ENCODE data around the gene GPR171.

The GPR171 gene

DNA sequence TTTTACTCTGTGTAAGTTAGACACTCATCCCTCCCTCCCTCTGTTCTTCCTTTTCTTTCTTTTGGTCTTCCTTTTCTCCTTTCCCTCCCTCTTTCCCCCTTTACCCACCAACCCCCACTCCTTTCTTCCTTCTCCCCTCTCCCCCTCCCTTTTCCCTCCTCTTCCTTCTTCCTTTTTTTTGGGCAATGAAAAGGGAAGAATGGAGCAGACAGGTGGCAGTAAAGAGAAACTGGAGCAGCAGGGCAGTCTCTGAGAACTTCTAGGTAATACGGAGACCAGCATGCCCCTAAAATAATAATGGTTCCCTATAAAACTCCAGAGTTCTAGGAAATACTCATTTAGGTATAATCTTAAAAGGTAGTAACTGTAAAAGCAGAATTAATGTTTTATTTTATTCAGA lies 11.4 kb upstream of the GPR171 start:
- in situ Hi-C loops (cut with MboI; ENCODE audit: low sequenced_read_pairs): no loop called here

DNA sequence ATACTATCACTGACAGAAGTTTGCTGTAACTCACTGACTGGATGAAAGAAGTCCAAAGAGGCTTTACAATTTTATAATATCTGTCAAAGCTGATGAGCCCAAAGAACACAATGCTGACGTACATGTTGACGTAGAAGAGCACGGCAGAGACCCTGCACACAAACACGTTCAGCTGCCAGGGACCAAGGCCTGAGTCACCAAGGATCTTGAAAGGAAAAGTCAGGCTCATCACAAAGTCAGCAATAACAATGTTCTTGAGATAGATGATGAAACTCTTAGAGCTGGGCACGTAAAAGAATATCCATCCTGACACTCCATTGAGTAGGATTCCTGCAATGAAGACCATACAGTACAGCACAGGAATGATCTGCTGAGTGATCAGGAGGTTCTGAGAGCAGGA lies 10.9 kb upstream of the GPR171 start:
- in situ Hi-C loops (cut with MboI; ENCODE audit: low sequenced_read_pairs): no loop called here

DNA sequence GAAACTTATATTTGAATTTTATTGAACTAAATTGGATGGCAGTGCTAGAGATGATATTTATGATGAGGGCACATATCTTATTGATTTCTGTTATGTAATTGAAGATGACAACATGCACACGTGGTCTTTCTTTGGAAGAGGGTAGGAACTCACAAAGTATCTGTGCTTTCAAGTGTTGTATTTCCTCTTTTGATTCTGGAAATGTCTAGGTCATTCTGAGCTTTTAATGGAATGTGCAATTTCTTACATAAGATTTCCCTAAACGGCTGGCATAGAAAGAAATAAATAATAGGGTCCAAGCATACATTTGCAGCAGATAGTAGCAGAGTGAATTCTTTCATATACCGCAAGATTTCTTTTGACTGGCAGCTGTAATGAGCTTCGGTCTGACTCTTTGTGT lies 10.1 kb upstream of the GPR171 start:
- in situ Hi-C loops (cut with MboI; ENCODE audit: low sequenced_read_pairs): no loop called here

DNA sequence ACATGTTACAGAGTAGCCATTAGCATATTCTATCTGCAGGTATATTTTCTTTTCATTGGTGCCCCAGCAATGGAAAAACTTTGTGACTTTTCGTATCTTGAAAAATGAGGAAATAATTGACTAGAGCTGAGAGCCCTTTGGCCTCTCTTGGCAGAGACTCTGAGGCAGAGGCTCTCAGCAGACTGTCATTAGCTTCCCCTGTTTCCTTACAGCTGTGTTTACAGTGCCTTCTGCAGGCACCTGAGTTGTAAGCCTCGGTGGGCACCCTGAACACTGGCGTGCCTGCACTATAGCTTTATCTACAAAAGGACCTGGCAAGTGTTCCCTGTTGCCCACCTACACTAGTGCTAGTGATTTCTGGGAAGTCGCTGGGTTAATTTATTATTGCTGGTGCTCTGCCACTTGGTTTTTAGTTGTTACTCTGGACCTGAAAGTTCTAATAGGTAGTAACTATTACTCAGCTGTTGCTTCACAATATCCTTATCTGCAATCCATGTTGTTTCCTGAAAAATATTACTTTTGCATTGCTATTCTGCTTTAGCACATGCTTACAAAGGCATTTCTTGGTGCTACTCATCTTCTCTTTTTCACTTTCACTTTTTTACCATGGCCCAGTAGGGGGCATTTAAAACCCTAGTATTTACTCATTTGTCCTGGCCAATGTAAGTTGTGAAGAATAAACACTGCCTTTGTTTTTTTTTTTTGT lies 7.8 kb upstream of the GPR171 start:
- in situ Hi-C loops (cut with MboI; ENCODE audit: low sequenced_read_pairs): no loop called here

DNA sequence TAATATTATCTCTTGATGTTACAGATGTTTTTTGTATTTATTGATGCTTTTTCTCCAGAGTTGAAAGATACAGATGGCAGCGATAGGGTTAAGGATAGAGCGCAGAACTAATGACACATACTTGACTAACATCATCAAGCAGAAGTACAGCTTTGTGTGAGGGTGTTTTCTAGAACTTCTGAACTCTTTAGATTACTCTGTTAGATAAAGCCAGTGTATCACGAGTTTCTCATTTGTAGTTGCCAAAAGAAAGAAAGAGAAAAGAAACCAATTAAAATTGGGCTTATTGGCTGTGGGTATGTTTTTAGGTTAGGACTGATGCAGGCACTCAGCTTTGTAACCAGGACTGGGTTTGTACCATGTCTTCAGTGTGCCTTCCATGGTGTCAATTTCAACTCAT lies 6.6 kb upstream of the GPR171 start:
- in situ Hi-C loops (cut with MboI; ENCODE audit: low sequenced_read_pairs): no loop called here

DNA sequence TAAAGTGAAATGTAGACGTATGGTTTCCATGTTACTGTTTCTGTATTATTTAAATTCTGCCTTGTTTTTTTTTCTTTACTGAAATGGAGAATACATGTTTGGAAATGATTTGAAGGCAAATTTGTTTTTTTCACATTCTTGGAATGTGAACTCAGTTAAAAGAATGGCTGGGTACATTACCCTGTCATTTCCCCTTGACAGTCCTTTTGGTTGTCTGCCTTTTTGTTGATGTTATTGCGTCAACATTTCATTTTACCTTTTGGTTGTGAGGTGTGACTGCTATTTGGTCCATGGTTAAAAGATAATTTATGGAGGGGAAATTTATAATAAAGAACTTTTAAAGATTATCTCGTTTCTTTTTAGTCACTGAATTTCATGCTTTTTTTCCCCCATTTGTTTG lies 3.2 kb upstream of the GPR171 start:
- in situ Hi-C loops (cut with MboI; ENCODE audit: low sequenced_read_pairs): no loop called here

DNA sequence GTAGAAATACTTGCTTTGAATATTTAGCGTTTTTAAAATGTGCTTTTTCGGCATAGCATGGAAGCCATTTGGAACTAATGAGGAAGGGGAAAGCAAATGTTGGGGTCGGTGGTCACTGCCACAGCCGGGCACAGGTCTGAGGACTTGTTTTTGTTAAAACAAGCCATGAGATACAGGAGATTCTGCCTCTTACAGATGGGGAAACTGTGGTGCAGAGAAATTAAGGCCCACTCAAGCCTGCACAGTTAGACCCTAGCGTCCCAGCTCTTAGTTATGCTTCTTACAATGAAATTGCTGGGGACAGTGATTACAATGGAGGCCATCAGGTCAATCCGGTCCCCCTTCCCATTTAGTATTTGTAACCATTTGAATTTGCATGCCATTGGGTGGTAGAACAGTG lies 2.5 kb upstream of the GPR171 start:
- in situ Hi-C loops (cut with MboI; ENCODE audit: low sequenced_read_pairs): no loop called here

DNA sequence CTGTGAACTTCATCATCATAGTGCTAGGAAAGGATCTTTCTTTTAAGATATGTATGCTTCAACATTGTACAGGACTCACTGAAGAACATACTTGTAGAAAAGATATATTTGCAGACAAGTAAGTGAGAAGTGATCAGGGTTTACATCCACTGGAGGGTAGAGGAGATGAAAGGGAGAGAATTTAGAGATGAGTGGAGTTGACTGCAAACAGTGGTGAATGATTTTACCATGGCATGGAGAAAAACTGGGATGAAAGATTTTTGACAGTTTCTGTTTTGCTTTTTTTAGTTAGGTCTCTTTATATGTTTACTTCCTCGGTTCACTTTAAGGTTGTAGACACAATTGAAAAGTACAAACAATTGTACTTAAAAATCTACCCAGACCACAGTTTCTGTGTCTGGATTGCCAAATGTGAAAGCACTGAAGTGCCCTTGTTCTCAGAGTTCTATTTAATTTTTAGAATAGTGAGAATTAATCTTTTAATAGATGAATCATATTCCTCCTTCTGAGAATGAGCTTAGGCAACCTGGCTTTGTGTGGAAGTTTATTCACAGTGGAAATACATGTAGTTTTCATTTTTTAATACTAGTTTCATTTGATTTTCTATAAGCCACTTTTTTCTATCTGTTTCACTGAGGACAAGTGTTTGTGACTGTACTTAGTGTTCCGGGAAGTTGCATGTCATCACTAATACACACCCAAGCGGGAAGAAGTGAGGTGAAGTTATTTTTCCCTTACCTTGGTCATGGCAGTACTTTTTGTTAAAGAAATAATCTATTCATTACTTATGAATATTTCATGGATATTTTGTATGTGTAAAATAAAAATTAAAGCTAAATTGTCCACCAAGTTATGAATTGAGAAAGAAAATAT lies 1.8 kb upstream of the GPR171 start:
- in situ Hi-C loops (cut with MboI; ENCODE audit: low sequenced_read_pairs): no loop called here

DNA sequence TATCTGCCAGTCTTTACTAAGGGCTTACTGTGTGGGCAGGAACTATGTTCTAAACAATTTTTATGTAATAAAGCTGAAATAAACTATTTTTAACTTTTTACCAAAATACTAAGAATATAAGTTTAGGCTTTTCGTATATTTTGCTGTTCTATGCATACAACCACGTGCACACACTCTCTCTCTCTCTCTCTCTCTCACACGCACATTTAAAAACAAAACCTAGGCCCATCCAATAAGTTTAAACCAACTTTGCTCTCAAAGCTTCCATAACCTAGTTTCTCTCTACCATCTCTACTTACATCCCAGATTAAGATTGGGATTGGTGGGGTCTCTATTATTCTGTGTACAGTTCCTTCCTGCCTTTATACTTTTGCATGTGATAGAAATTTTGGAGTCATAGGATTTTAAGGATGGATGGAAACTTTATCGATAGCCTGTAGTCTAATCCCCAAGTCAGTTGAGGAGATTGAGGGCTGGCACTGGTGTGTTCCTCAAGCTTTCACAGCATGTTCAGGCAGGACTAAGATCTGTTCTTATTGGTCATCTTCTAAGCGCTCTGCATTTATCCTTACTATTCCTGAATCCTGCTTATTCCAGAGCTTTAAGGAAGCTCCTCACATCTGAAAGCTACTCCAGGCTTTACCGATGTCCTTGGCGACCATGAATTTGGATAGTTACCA lies 1.8 kb downstream of the GPR171 start:
- in situ Hi-C loops (cut with MboI; ENCODE audit: low sequenced_read_pairs): no loop called here

DNA sequence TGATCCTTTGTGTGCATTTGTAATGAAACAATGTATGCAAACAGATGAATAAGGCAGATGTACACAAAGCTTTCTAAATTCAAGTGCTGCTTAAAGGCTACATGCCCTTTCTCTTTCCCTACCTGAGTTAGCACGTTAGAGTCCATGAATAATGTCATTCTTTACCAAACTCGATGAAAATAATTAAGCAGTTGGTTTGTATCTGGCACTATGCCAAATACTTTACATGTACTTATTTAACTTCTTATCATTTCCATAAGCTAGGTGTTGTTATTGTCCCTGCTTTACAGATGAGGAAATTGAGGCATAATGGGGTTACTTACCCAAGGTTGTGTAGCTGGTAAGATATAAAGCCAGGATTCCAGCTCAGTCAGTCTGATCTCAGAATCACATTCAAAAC lies 2.4 kb downstream of the GPR171 start:
- in situ Hi-C loops (cut with MboI; ENCODE audit: low sequenced_read_pairs): no loop called here

DNA sequence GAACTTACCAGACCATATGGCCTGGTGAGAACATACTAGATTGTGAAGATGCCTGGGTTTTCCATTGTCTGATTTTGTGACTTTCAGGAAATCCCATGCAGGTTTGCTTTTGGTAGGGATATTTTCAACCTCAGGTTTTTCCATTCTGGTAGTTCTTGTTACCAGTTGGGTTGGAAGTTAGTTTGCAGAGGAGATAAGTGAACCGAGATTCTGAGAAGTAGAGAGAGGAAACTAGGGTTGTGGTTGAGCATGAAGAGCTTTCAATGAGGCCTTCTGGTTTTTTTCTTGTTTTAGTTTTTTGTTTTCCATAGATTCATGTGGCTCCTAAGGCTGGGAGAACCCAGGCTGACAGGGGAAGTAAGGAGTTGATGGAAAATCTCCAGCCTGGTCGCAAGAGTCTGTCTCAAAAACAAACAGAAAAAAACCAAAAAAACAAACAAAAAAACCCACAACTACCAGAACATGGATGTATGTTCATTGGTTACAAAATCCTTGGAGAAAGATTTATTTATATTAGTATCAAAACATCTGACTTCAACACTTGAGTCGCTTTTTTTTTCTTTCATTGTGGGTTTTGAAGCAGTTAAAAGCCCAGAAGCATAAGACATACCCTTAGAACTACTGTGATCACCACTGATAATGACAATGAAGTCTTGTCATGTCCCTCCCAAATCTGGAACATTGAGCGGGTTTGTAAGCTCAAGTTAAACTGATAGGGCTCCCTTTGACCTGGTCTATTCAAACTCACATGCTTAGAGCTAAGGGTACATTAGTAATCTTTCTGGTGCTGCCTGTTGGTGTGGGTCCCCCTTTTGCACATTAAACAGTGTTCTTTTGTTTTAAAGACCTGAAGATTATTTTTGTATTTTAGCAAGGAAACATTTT lies 3.2 kb downstream of the GPR171 start:
- in situ Hi-C loops (cut with MboI; ENCODE audit: low sequenced_read_pairs): no loop called here

DNA sequence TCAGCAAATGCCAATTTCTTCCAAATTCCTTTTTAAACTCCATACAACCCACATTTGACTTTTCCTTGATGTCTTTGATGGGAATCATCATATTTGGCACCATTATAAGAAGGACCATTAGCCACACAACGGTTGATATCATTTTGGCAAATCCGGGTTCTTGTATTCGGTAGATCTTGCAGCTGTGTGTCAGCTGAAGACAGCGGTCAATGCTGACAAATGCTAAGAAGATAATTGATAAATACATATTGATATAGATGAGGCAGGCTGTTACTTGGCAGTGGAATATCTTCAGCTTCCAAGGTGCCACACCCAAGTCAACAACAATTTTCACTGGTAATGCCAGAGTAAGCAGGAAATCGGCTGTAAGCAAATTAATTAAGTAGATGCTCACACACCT lies 4.2 kb downstream of the GPR171 start:
- in situ Hi-C loops (cut with MboI; ENCODE audit: low sequenced_read_pairs): no loop called here

DNA sequence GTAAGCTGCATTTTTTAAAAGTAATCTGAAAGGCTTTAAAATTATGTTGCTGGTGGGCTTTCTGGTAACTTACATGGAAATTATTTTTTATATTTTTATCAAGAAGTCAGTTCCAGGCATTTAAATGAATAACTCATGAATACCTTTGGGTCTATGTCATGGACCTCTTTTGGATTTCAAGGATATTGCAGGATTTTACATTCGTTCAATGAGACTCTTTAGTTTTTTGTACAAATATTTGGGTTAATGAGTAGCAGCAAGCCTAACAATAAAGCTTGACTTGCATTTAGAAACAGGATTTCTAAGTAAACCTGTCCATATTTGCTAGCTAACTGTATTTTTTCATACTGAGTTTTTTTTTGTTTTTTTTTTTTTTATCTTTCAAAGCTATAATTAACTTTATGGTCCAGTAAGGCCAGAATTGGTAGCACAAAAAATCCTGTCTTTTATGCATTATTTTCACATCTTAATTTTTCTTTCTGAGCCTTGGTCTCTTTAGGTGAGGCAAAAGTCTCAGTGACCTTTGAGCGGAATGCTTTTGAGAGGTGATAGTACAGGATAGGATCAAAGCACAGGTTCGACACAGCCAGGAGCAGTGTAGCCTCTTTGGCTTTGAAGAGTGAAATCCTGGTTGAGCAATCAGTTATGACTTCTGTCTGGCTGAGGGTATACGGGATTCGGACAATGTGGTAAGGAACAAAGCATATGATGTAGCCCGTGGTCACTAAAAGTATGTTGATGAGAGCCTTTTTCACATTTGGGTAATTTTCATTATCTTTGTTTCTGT lies 4.8 kb downstream of the GPR171 start:
- in situ Hi-C loops (cut with MboI; ENCODE audit: low sequenced_read_pairs): no loop called here

DNA sequence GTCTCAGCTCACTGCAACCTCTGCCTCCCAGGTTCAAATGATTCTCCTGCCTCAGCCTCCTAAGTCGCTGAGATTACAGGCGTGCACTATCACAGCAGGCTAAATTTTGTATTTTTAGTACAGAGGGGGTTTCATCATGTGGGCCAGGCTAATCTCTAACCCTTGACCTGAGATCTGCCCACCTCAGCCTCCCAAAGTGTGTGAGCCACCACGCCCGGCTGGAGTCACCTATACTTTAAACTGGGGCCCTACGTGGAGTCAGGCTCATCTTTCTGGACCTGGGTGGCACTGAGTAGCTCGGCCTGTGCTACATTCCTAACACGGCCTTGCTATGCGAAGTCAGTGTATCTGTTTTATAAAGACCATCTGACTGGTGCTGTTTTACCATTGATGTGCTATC lies 5.8 kb downstream of the GPR171 start:
- in situ Hi-C loops (cut with MboI; ENCODE audit: low sequenced_read_pairs): no loop called here

DNA sequence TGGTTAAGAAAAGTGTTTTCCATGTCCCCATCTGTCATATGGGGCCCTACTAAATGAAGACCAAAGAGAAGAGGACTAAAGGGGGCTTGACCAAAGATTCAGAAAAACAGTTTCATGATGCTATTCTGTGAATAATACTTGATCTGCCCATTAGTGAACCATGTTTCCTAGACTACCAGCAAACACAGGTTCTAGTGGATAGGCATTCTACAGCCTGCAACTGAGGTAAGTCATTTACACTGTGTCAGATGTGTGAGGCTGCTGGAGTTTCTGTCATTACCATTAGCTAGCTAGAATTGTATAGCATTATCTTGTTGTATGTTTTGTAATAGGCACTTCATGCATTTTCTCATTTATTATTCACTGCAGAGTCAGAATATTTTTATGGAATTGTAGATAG lies 6.6 kb downstream of the GPR171 start:
- in situ Hi-C loops (cut with MboI; ENCODE audit: low sequenced_read_pairs): no loop called here

DNA sequence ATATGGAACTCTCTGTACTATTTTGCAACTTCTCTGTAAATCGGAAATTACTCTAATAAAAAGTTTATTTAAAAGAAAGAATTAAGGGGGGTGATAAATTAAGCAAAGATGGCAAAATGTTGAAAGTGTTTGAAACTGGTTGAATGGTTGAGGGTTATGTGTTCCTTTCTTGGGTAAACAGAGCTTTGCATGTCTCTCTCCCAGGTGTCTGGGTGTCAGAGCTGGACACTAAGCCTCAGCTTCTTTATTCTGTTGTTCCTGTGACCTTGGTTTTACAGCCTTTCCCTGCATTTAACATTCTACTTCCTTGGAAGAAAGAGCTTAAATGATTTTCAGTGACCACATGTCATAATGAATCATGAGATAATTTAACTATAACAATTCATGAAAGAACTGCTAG lies 7.2 kb downstream of the GPR171 start:
- in situ Hi-C loops (cut with MboI; ENCODE audit: low sequenced_read_pairs): no loop called here

DNA sequence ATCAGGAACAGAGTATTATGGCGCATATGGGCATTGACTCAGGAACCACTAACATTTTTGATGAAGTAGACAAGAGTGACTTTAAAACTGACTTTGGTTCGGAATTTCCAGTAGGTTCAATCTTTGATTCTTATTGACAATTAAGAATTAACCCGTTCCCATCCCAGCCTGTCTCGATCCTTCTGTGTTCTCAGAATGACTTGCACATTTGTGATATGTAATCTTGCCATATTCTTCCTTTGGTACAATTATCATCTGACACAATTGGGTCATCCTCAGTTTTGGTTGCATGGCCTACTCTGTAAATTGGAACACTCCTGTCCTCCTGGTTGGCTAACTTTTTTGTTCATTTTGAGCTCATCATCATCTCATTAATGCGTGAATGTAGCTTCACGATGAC lies 10.5 kb downstream of the GPR171 start:
- in situ Hi-C loops (cut with MboI; ENCODE audit: low sequenced_read_pairs): no loop called here

DNA sequence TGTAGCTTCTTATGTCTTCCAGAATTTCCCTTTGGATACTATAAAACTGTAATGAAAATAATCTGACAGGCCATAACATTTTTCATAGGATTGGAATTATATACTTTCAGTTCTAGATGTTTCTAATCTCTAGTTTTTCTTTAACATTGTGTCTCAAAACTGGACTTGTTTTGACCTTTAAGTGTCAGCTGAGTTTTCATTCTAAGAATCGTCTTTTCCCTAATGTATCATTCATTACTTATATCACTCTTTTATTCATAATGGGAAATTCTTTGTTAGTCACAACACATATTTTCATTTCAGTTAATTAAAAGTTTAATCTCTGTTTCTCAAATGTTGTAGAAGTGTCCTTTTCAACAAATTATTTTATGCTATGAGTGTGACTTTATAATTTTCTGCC lies 11.9 kb downstream of the GPR171 start:
- in situ Hi-C loops (cut with MboI; ENCODE audit: low sequenced_read_pairs): no loop called here

DNA sequence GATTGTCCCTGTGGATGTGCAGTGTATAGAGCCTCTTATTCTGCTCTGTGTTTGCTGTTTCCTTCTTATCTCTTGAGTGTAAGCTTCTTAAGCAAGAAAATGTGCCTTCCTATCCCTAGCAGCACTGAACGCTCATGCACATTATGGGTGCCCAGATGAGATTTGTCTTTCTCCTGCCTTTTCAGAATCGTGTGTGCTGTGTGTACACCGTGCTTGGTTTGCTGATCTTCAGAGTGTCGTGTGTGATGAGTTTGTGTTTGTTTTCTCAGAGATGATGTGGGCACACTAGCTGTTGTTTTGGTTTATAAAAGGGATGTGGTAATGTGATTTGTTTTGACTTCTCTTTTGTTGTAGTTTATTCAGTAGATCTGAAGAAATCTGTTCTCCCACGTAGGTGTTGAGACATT lies 19.7 kb downstream of the GPR171 start:
- in situ Hi-C loops (cut with MboI; ENCODE audit: low sequenced_read_pairs): no loop called here

Data from HL-60/S4 treated with phorbol 12-myristate 13-acetate at 8.2 ng/mL for 4 days and 3 days (cell line).